NK-92 (cell line): ENCODE data around the gene ARGLU1.
"Not testable (repeated sequence)": the region's sequence is repeated elsewhere in the genome, so short reads cannot be mapped to it uniquely, and the experiment has no call there.

ENCODE experiments used
- DNase-seq: peaks from one replicate; lab custom pipeline; 2025; ENCODE audit not compliant: unreplicated experiment; lab: John Stamatoyannopoulos, UW

Gene ARGLU1, protein sequence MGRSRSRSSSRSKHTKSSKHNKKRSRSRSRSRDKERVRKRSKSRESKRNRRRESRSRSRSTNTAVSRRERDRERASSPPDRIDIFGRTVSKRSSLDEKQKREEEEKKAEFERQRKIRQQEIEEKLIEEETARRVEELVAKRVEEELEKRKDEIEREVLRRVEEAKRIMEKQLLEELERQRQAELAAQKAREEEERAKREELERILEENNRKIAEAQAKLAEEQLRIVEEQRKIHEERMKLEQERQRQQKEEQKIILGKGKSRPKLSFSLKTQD

DNA sequence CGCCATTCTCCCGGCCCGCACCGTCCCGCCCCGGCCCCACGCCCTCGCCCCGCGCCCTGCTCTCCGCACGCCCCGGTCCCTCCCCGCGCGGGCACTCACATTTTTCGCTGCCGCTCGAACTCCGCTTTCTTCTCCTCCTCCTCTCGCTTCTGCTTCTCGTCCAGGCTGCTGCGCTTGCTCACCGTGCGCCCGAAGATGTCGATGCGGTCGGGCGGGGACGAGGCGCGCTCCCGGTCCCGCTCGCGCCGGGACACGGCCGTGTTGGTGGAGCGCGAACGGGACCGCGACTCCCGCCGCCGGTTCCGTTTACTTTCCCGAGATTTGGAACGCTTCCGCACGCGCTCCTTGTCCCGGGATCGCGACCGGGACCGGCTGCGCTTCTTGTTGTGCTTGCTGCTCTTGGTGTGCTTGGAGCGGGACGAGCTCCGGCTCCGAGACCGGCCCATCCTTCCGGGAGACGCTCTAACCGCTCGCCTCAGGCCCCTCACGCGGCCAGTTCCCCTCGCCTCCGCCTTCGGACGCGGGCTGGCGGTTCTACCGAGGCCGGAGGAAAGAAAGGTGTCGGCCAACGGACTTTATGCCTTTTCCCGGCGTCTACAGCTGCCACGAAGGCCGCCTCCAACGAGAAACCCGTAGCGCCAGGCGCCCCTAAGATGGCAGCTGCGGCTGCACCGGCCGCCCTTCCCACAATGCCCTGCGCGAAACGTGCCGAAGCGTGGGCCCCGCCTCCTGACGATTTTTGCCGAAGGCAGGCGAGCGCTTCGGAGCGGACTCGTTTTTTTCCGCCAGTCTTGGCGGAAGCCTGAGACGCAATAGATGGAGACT lies at the start of gene ARGLU1:
Gene ARGLU1, minus strand, starts transcription at position 664 of the 825 bp plus-strand sequence. Its CDS starts 218 bp downstream, at position 446.
- DNase-seq: peak; percentile 77

DNA sequence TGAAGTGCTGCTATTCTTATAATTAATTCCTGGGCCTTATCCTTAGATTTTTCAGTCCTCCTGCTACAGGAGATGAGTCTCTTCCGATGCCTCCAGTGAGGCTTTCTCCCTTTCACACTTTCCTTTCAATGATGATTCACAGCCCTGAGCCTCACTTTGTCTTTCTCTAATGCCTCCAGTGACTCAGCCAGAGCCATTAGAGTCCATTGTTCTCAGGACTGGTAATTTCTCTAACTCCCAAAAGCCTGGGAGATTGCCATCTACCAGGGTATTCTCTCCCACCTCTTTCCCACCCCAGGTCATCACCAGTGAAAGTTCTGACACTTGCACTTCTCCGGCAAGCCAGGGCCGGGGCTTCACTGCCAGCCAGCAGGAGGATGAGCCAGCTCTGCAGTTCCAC lies 49.6 kb upstream of the ARGLU1 start:
- DNase-seq: no peak

GRCh38 chr13:106616729-106617128 lies 48.8 kb upstream of the ARGLU1 start:
- DNase-seq: no peak

- DNase-seq: no peak
Observed at GRCh38 chr13:106614874-106615273, 46.9 kb upstream of the ARGLU1 start.

- DNase-seq: no peak
Observed at GRCh38 chr13:106612688-106613087, 44.8 kb upstream of the ARGLU1 start.

- no peak for DNase-seq
Observed at GRCh38 chr13:106610486-106610885, 42.5 kb upstream of the ARGLU1 start.

DNA sequence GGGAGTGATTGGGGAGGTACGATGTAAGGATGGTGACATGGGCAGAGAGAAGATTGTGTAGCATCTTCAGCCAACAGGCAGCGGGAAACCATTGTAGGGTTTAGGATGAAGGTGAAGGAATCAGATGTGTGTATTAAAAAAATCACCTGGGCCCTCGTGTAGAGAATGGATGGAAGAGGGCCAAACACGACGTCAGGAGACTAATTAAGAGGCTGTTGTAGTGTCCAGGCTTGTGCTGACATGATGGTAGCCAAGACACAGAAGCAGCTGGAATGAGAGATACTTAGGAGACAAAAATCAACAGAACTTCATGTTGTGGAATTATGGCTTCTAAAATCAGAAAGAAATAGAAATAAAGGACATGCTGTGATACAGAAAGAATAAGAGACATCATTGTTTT lies 41.2 kb upstream of the ARGLU1 start:
- no peak for DNase-seq

DNA sequence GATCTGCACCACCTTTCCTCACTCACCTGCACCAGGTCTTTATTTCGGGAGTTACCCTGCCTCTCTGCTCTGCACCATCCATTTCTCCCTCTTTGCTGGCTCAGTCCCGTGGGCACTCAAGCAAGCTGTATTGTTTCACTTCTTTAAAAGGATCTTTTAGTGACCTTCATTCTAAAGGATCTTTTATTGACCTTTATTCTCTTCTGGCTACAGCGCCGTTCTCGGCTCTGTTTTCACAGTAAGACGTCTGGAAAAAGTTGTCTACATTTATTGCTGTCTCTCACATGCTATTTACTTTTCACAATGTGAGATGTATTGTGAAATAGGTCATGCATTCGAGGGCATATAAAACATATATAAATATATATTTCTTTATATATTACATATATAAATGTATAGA lies 35.6 kb upstream of the ARGLU1 start:
- DNase-seq: no peak

DNA sequence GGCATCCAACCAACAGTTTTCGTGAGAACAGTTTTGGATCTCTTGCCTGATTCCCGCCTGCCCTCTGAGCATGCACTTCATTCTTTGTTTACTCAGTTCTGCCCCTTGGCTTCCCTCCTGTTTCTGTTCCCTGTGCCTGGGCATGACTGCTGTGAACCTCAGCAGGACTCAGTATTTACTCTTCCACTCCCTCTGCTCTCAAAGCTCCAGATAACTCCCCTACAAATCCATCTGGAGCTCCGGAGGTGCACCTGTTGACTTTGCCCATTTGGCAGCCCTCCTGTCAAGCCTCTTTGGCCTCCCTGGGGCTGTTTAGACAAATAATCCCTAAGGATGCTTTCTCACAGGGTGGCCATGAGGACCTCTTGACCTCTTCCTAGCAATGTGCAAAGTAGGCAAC lies 34.2 kb upstream of the ARGLU1 start:
- DNase-seq: no peak

- no peak for DNase-seq
Observed at GRCh38 chr13:106601489-106601888, 33.6 kb upstream of the ARGLU1 start.

DNA sequence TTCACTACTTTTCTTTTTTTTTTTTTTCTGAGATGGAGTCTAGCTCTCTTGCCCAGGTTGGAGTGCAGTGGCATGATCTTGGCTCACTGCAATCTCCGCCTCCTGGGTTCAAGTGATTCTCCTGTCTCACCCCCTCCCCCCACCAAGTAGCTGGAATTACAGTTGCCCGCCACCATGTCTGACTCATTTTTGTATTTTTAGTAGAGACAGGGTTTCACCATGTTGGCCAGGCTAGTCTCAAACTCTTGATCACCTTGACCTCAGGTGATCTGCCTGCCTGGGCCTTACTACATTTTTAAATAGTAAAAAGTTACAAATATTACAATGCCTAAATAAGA lies 32.8 kb upstream of the ARGLU1 start:
- not testable (repeated sequence) for DNase-seq

GRCh38 chr13:106599875-106600797 lies 32.2 kb upstream of the ARGLU1 start:
- no peak for DNase-seq

DNA sequence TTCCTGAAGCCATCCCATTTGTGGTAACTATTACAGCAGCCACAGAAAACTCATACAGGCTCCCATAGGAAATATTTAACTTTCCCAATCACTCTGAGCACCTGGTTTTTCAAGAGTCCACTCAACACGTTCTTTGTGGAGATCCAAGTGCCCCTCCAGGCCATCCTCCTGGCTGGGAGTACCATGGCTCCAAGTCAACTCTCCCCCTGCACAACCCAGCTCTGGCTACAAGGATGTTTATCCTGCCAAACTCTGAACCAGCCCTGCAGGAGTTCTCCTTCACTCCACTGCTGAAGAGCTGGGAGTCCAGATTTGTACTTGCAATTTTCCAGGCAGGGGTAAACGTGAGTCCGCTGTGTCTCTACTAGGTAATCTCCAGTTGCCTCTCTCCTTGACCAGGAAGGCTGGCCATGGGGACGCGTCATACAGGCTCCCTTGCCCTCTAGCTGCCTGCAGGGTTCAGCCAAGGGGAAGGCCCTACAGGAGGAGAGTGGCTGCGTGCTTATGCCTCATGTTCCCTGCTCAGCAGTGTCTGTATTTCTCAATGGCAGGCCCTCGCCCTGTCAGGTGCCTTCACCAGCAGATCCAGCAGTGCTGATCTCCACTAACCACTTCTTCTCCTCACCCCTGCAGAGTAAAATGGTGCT lies 29.9 kb upstream of the ARGLU1 start:
- DNase-seq: no peak

DNA sequence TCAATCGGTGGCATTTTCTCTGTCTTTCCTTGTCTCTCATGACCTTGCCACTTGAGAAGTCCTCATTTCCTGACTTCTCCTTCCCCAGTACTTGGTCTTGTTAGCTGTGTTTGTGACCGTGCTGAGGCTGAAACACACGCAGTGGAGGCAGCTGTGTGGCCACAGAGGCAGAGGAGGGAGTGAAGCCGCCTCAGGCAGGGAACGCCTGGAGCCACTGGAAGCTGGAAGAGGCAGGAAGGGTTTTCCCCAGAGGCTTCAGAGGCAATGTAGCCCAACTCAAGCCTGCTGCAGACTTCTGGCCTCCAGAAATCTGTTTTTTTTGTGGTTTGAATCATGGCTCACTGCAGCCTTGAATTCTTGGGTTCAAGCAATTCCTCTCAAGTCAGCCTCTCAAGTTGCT lies 29.2 kb upstream of the ARGLU1 start:
- DNase-seq: no peak

GRCh38 chr13:106596275-106596937 lies 28.5 kb upstream of the ARGLU1 start:
- no peak for DNase-seq

GRCh38 chr13:106595625-106596024 lies 27.7 kb upstream of the ARGLU1 start:
- DNase-seq: no peak

GRCh38 chr13:106594980-106595379 lies 27.0 kb upstream of the ARGLU1 start:
- DNase-seq: no peak

DNA sequence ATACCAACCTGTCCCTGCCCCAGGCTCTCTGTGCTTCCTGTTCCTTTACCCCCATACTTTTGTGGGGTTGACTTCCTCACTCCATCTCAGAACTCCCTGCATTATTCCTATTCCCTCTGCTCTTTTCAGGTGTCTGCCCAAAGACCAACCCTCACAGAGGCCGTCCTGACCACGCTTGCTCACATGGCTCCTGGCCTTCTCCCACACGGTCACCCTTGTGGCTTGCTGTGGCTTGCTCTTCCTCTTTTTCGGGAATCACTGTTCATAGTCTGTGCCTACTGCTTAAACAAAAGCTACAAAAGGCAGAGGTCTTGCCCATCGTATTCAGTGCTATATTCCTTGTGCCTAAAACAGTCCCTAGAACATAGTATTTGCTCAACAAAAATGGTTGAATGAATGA lies 25.2 kb upstream of the ARGLU1 start:
- DNase-seq: no peak

DNA sequence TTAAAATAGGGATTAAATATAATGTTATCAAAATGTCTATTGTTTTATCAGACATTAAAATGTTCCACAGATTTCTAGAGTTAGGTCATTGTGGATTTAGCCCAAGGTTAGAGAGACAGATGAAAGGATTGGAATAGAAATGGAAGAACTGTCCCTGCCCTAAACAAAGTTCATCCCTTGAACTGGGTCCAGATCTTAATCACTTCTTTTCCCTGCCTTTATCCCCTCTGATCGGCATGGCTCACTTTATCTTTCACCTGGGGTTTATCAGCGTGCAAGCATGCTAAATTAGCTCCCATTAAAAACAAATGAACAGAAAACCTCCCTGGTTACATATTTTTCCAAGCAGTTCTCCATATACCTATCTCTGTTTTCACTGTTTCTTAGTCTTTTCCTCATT lies 23.4 kb upstream of the ARGLU1 start:
- DNase-seq: no peak

DNA sequence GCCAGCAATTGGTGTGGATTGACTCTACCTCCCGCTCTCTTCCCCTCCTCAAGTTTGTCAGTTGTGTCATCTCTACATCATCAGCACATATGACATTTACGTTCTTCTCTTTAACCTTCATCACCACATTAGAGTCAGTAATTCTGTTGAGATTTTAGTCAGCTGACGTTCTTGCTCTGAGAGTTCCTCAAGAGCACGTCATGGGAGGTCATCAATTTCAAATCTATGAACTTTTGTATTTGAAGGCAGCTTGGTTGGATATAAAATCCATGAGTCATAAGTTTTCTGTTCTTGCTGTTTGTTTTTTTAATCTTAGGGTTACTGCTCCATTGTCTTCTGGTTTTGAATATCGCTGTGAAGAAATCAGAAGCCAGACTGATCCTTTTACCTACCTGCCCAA lies 21.8 kb upstream of the ARGLU1 start:
- DNase-seq: no peak

DNA sequence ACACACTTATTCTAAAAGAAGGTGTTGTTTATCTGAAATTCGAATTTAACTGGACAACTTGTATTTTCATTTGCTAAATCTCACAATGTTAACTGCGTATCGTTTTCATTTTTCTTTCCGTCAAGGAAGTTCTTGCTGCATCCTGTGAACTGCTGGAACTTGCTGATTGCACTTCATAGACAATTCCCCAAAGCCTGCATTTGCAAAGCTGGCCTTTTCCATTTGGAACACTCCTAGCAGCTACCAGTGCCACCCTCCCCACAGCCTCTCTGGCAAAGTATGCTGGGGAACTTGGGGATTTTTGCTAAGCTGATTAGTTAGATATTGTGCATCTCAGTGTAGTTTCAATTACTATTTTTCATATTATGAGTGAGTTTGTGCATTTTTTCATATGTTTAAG lies 20.4 kb upstream of the ARGLU1 start:
- no peak for DNase-seq
